ENCODE data around the gene ANTXRL.
"Not testable (repeated sequence)": the region's sequence is repeated elsewhere in the genome, so short reads cannot be mapped to it uniquely, and the experiment has no call there.

Gene ANTXRL

GRCh38 chr10:46296641-46297141, 9.9 kb downstream of the ANTXRL start:
- TF ChIP-seq, protein P1, sequence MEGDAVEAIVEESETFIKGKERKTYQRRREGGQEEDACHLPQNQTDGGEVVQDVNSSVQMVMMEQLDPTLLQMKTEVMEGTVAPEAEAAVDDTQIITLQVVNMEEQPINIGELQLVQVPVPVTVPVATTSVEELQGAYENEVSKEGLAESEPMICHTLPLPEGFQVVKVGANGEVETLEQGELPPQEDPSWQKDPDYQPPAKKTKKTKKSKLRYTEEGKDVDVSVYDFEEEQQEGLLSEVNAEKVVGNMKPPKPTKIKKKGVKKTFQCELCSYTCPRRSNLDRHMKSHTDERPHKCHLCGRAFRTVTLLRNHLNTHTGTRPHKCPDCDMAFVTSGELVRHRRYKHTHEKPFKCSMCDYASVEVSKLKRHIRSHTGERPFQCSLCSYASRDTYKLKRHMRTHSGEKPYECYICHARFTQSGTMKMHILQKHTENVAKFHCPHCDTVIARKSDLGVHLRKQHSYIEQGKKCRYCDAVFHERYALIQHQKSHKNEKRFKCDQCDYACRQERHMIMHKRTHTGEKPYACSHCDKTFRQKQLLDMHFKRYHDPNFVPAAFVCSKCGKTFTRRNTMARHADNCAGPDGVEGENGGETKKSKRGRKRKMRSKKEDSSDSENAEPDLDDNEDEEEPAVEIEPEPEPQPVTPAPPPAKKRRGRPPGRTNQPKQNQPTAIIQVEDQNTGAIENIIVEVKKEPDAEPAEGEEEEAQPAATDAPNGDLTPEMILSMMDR (IDR thresholded peaks at IDR 0.05; ENCODE audit: control insufficient read depth, extremely low read depth, insufficient read depth), result no peak
- DNase-seq (ENCODE audit: low read depth), result no peak
- no peak overlapping the region for H3K4me3 ChIP-seq (ENCODE audit: low read depth, low read length)

- no peak overlapping the region for H3K4me3 ChIP-seq (ENCODE audit: low read depth, low read length)
- DNase-seq (ENCODE audit: low read depth), result no peak
- TF ChIP-seq, protein P1 (IDR thresholded peaks at IDR 0.05; ENCODE audit: control insufficient read depth, extremely low read depth, insufficient read depth), result no peak
Measured at GRCh38 chr10:46297406-46298204, 10.8 kb downstream of the ANTXRL start.

DNA sequence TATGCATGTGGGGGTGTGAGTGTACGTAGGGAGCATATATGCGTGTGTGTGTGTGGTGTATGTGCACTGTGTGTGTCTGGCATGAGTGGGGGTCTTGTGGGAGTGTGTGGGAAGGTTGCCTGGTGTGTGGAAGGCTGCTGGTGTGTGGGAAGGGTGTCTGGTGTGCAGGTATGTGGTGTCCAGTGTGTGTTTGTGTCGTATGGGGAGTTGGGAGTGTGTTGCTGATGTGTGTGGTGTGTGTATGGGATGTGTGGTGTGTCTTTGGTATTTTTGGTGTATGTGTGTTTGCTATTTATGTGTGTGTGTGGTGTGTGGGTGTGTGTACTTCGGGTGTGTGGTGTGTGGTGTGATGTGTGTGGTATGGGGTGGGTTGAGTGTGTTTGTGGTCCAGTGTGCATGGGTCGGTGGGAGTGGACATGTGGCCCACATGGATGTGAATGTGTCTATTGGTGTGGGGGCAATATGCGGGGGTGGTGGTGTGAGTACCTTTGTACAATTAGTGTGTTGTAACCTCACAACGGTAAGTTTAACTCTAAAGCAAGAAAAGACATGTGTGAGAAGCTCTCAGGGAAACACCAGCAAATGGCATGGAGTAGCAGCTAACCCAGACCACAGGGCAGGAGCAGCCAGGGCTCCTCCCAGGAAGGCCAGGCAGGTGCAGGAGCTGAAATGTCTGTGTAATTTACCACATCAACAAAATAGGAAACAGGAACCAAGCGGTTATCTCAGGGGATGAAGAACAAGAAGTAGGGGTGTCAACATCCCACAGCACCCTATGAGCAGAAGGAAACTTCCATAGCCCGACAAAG, 11.9 kb downstream of the ANTXRL start:
- no peak overlapping the region for H3K4me3 ChIP-seq (ENCODE audit: low read depth, low read length)
- DNase-seq (ENCODE audit: low read depth), result no peak
- TF ChIP-seq, protein P1 (IDR thresholded peaks at IDR 0.05; ENCODE audit: control insufficient read depth, extremely low read depth, insufficient read depth), result no peak

GRCh38 chr10:46299286-46299535, 12.4 kb downstream of the ANTXRL start:
- DNase-seq (ENCODE audit: low read depth), result no peak
- H3K4me3 ChIP-seq (ENCODE audit: low read depth, low read length), result no peak overlapping the region
- TF ChIP-seq, protein P1 (IDR thresholded peaks at IDR 0.05; ENCODE audit: control insufficient read depth, extremely low read depth, insufficient read depth), result no peak

GRCh38 chr10:46299536-46300369, 13.0 kb downstream of the ANTXRL start:
- DNase-seq (ENCODE audit: low read depth), result no peak
- TF ChIP-seq, protein P1 (IDR thresholded peaks at IDR 0.05; ENCODE audit: control insufficient read depth, extremely low read depth, insufficient read depth), result no peak
- H3K4me3 ChIP-seq (ENCODE audit: low read depth, low read length), result no peak overlapping the region

DNA sequence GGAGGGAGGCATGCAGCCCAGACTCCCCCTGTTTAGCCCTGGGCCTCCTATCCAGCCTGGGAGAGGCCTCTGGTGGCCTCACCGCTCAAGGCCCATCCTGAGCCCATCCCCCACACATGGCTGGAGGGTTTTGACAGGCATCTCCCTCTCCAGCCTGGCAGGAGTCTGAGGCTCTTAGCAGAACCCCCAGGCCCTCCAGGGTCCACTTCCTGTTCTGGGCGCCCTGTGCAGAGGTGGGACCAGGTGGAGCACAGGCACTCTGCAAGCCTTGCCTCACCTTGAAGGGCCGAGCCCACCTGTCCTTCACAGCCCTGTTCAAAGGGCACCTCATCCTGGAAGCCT, 13.5 kb downstream of the ANTXRL start:
- DNase-seq (ENCODE audit: low read depth); H3K4me3 ChIP-seq (ENCODE audit: low read depth, low read length): not testable (repeated sequence)

Measured in LNCaP clone FGC (cell line).